H1 (cell line): ENCODE data around the gene CNDP2.

Experiments
- CHD1 ChIP-seq: IDR thresholded peaks from 2 replicates; pipeline ENCODE4 v1.6.1; 2012; ENCODE audit warnings: low read depth, low read length, improper control_type of control experiment
- EZH2 ChIP-seq: fragments of 200-600 bp; sonication (generic); IDR thresholded peaks from 2 replicates; pipeline ENCODE4 v1.7.1; 2012; ENCODE audit warnings: low read depth, mild to moderate bottlenecking, moderate library complexity, low read length, inconsistent platforms; ENCODE audit not compliant: severe bottlenecking
- NANOG ChIP-seq: IDR thresholded peaks from 2 replicates; pipeline ENCODE4 v1.6.1; 2011; ENCODE audit warnings: low read length, low read depth, mild to moderate bottlenecking, inconsistent platforms; ENCODE audit not compliant: insufficient read depth, poor library complexity, severe bottlenecking
- POLR2A ChIP-seq, 2 experiments: IDR thresholded peaks; 1 replicate in 1 of 2; 2 replicates in 1 of 2; pipeline ENCODE4 v1.6.1; 2011; ENCODE audit warnings: low read depth in 2 of 2, low read length in 2 of 2, mild to moderate bottlenecking in 2 of 2; ENCODE audit errors: control extremely low read depth in 1 of 2
- TEAD4 ChIP-seq: IDR thresholded peaks from 2 replicates; pipeline ENCODE4 v1.6.1; 2012; ENCODE audit warnings: low read depth, low read length, inconsistent platforms, mixed read lengths

DNA sequence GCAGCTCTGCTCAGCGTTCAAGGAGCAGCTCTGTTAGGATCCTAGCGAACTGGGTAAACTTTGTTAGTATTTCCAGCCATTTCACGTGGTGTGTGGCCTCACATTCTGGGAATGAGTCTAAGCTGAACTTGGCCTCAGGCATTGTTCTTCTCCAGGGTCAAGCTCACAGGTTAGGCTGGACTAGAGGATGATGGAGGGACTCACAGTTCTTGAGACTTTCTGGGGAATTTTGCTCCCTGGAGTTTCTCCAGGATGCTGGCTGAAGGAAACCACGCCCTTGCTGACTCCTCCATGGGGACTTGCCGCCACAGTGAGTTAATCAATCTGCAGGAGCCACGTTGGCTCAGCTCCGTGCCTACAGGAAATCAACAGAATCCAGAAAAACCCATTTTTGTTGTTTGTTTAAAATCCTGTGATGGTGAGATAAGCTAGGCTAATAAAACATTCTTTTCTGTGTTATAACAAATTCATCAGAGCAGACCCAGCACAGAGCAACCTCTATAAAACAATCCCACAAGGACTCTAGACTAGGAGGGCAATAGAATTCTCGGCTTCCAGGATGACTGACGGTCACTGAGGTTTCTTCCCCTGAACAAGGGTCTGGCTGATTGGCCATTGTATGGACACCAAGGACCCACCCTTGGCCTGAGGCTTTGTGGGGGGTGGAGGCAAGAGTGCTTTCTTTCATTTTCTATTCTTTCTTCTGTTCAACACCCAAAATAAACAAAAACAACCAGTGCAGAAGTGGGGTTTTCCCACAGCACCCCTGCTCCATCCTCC, 50.8 kb downstream of the CNDP2 start:
- TF ChIP-seq NANOG: no peak
- no peak for TF ChIP-seq TEAD4
- TF ChIP-seq POLR2A (IDR thresholded peaks at IDR 0.05; ENCODE audit: control extremely low read depth in 1 of 2, low read depth in 2 of 2, low read length in 2 of 2): no peak
- no peak for TF ChIP-seq CHD1
- TF ChIP-seq EZH2: no peak
